ENCODE data around the gene TBL3. TPM values are rescaled to one million over a fixed set of nuclear protein-coding genes. Genes with fewer than 3 reads are reported as not detected.

Gene TBL3
- total RNA-seq, 1 donor from 2014 or later, result 61.9 TPM

Other genes starting within 250 kb of the TBL3 start
- gene NME3, start 200.5 kb upstream of the TBL3 start, total RNA-seq, result 53.0 and 58.7 TPM in 2 replicates
- gene EME2, start 199.2 kb upstream of the TBL3 start, total RNA-seq, result 5.9 and 7.1 TPM in 2 replicates
- 91.0 and 100 TPM in 2 replicates for gene MRPS34, start 198.9 kb upstream of the TBL3 start, total RNA-seq
- gene SPSB3, start 189.5 kb upstream of the TBL3 start, total RNA-seq, result 39.4 and 44.8 TPM in 2 replicates
- 74.5 and 77.8 TPM in 2 replicates for gene NUBP2, start 189.1 kb upstream of the TBL3 start, total RNA-seq
- gene IGFALS, start 178.3 kb upstream of the TBL3 start, total RNA-seq, result not detected in 2 replicates
- gene HAGH, start 145.2 kb upstream of the TBL3 start, total RNA-seq, result 76.2 and 78.9 TPM in 2 replicates
- gene FAHD1, start 144.8 kb upstream of the TBL3 start, total RNA-seq, result 91.9 and 93.0 TPM in 2 replicates
- gene MEIOB, start 99.9 kb upstream of the TBL3 start, total RNA-seq, result 0.40 TPM in 1 of 2 replicates, not detected in the other
- not detected in 2 replicates for gene HS3ST6, start 53.6 kb upstream of the TBL3 start, total RNA-seq
- gene MSRB1, start 28.9 kb upstream of the TBL3 start, total RNA-seq, result 10.9 and 11.1 TPM in 2 replicates
- gene RPL3L, start 17.4 kb upstream of the TBL3 start, total RNA-seq, result not detected in 2 replicates
- gene NDUFB10, start 12.5 kb upstream of the TBL3 start, total RNA-seq, result 169 and 200 TPM in 2 replicates
- gene RPS2, start 7.2 kb upstream of the TBL3 start, total RNA-seq, result 2,313 and 4,514 TPM in 2 replicates
- not detected in 2 replicates for gene RNF151, start 5.2 kb upstream of the TBL3 start, total RNA-seq
- 0.07 and 0.13 TPM in 2 replicates for gene NOXO1, start 9.4 kb downstream of the TBL3 start, total RNA-seq
- 13.5 and 21.1 TPM in 2 replicates for gene GFER, start 12.1 kb downstream of the TBL3 start, total RNA-seq
- 1.8 and 5.6 TPM in 2 replicates for gene SYNGR3, start 17.9 kb downstream of the TBL3 start, total RNA-seq
- 22.8 and 23.4 TPM in 2 replicates for gene ZNF598, start 37.8 kb downstream of the TBL3 start, total RNA-seq
- gene NPW, start 47.7 kb downstream of the TBL3 start, total RNA-seq, result 0.33 and 0.46 TPM in 2 replicates
- 53.2 and 76.2 TPM in 2 replicates for gene NHERF2, start 54.8 kb downstream of the TBL3 start, total RNA-seq
- gene NTHL1, start 75.8 kb downstream of the TBL3 start, total RNA-seq, result 48.6 and 48.9 TPM in 2 replicates
- 35.1 and 47.5 TPM in 2 replicates for gene TSC2, start 75.9 kb downstream of the TBL3 start, total RNA-seq
- 35.4 and 39.8 TPM in 2 replicates for gene PKD1, start 163.8 kb downstream of the TBL3 start, total RNA-seq
- 0.46 and 1.1 TPM in 2 replicates for gene RAB26, start 176.6 kb downstream of the TBL3 start, total RNA-seq
- 88.8 and 95.7 TPM in 2 replicates for gene TRAF7, start 183.7 kb downstream of the TBL3 start, total RNA-seq
- 0.04 and 0.26 TPM in 2 replicates for gene CASKIN1, start 224.6 kb downstream of the TBL3 start, total RNA-seq
- gene MLST8, start 233.4 kb downstream of the TBL3 start, total RNA-seq, result 26.4 and 32.1 TPM in 2 replicates
- 1.1 and 6.5 TPM in 2 replicates for gene BRICD5, start 238.8 kb downstream of the TBL3 start, total RNA-seq
- 19.3 and 25.8 TPM in 2 replicates for gene PGP, start 242.8 kb downstream of the TBL3 start, total RNA-seq